GM15510 (cell line): Measurements from ENCODE around the gene CLNK.

Experiments used
- POLR2A ChIP-seq: IDR thresholded peaks from 3 replicates; pipeline ENCODE4 v1.6.1; 2011; ENCODE audit warnings: borderline replicate concordance; ENCODE audit not compliant: insufficient read length; ENCODE audit errors: extremely low read depth

Gene CLNK

DNA sequence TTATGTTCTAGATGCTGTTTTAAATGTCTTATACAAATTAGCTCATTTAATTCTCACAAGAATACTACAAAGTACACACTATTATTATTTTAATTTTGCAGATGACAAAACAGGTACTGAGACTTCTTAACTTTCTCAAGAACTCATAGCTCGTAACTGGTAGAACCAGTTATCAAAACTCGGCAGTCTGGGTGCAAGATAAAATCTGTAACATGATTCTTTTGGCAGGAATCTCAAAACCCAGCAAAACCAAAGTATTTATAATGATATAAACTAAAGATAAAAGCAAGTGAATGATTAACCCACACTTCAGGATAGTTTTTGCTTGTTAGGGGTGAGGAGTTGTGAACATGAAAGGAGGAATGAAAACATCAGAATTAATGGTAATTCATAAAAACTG lies 27.6 kb downstream of the CLNK start:
- no peak for TF ChIP-seq POLR2A

- TF ChIP-seq POLR2A = no peak
Measured at GRCh38 chr4:10656420-10656819, 28.1 kb downstream of the CLNK start.

DNA sequence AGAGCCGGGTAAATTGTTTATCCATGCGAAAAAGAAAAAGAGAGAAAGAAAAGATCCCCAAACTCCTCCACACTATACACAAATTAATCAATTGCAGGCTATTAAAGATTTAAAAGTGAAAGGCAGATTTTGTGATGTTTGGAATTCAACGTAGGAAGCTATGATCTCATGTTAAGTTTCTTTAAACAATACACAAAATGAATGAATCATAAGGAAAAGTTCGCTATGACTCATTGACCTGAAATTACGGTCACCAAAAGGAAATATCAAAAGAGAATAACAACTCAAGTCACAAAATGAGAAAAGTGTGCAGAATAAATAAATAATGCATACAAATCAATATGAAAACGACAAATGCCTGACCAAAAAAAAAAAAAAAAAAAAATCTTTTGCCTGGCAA lies 28.6 kb downstream of the CLNK start:
- no peak for TF ChIP-seq POLR2A

DNA sequence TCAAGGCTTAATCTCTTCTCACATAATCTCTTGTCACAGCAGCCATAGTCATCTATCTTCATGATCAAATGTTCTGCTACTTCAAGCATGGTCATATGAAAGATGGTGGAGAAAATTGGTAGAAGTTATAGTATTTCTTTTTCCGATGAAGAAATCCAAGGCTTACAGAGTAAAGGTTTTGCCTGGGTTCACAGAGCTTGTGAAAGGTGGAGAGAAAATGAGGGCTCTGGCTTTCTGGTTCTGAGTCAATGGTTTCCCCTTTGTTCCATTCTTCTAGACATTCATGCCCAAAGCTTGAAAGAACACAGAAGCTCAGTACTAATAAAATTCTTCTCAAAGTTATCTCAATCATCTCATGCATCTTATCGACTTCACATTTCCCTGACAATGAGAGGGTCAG lies 36.1 kb downstream of the CLNK start:
- TF ChIP-seq POLR2A = no peak

DNA sequence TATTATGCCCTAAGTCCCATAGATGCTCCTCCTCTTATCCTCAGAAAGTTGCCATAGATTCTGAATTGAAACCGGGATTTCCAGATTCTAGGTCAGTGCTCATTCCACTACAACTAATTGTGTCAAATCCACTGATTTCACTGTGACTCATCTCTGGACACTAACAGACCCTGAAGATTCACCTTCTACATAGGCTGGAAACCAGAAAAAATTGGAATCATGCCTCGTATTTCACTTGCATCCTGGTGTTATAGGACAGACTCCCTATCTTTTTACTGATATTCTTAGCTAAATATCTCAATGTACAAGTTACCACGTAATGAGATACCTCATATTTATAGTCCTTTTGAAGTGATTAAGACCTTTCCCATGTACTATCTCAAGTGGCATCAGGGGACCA lies 36.7 kb downstream of the CLNK start:
- TF ChIP-seq POLR2A = no peak

GRCh38 chr4:10643600-10644425 lies 40.8 kb downstream of the CLNK start:
- no peak for TF ChIP-seq POLR2A

DNA sequence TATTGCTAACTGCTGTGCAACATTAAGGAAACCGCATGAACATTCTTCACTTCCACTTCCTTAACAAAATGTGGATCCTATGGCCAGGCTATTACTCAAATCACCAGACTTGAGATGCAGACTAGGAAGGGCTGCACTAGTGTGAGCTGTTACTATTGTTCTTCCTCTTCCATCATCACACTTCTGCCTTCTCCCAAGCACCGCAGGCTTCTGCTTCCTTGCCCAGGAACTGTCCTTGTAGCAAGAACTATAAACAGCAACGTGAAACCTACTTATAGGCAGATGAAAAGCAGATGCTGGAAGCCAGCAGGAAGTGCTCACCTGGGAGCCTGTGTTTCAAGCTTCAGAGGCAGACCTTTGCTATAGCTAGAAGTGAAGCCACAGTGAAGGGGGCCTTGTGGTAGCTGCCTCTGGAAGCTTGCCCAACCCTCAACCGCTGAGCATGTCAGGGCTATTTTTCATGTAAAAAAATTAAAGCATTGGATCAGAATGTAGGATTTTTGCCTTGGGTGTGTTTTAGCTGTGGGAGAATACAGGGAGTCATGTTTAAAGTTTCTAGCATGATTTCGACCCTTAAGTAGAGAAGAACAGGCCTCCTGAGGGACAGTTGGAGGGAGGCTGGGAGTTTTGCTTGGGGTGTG lies 43.9 kb downstream of the CLNK start:
- TF ChIP-seq POLR2A = no peak

DNA sequence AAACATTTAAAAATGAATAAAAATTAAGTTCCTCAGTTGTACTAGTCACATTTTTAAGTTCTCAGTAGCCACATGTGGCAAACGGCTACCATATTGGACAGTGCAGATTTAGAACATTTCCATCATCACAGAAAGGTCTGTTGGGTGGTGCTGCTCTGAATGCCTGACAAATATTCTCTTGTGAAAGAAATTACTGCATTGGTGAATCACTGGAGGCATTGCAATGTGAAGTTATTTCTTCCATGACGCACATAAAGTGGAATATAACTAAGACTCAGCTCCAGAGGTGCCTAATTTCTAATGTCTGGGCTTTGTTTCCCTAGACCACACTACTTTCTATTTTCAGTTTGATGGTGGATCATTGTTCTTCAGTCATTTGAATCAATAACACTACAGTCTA lies 44.9 kb downstream of the CLNK start:
- TF ChIP-seq POLR2A = no peak

DNA sequence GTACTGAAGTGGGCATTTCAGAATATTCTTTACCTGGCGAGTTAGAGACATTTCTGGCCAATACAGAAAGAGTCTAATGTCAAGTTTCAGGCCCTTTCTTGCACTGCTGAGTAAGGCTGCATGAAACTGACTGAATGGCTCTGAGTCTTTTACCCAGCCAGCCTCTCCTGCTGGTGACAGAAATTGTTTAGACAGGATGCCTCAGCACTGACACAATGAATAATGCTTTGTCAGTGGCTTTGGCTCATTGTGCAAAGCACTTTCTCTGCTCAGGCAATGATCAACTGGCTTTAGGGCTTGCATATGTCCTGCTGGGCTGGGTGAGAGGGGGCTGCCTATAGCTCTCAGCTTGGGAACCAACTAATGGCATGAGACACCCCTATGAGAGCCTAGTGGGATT lies 45.5 kb downstream of the CLNK start:
- no peak for TF ChIP-seq POLR2A

GRCh38 chr4:10635091-10635490 lies 49.5 kb downstream of the CLNK start:
- TF ChIP-seq POLR2A = no peak

- no peak for TF ChIP-seq POLR2A
Measured at GRCh38 chr4:10629394-10629793, 55.2 kb downstream of the CLNK start.

DNA sequence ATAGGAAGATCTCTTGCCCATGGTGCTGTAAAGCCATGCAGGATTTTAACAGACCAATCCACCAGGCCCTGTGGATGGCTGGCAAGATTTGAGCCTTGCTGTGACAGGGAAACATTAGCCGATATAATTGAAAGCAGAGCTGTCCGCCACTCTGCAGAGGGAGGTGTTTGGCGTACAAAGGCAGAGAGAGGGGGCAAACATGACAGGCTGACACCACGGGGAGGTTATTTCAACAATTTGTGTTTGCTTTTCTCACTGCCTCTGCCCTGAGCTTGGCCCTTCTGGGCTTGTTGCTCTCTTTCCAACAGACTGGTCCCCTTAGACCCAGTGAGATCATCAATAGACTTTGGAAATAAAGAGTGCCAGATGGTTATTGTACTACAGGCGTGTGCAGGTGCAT lies 59.4 kb downstream of the CLNK start:
- no peak for TF ChIP-seq POLR2A

DNA sequence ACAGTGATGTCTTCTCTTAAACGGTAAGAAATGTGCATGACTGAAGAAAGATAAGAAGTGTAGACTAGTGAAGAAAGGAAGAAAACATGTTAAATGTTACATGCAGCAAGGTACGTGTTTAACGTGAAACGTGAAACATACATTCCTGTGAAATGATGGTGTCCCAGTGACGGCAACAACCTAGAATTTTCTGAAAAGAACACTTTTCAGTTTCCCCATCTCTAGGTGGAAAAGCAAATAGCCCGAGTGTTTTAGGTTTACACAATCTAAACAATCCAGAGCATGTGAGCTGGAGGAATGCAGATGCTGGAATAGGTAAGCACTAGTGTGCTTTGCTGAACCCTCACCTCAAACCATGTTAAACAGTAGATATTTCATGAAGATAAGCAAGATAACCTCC lies 60.7 kb downstream of the CLNK start:
- no peak for TF ChIP-seq POLR2A

DNA sequence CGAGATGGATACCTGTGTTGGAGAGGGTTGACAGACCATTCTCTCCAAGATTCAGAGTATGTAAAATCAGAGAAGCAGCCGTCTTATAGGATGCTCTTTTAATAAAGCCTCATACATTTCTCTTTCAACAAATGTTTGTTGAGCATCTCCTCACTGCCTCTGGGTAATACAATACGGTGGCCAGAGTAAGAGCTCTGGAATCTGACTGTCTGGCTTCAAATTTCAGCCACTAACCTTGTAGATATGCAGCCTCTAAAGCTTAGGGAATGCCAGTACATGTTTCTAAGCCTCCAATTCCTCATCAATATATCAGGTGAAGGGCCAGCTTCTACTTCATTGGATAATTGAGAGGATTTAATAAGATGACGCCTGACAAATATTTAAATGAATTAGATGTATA lies 61.3 kb downstream of the CLNK start:
- no peak for TF ChIP-seq POLR2A

DNA sequence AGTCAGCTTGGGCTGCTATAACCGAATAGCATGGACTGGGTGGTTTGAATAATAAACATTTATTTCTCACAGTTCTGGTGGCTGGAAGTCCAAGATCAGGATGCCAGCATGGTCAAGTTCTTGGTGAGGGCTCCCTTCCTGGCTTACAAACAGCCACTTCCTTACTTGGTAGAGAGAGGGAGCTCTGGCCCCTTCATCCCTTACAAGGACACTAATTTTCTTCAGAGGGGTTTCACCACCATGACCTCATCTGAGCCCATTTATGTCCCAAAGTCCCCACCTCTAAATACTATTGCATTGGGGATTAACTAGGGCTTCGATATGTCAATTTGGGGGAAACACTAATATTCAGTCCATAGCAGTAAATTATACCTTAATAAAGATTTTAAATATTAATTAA lies 61.8 kb downstream of the CLNK start:
- TF ChIP-seq POLR2A = no peak

DNA sequence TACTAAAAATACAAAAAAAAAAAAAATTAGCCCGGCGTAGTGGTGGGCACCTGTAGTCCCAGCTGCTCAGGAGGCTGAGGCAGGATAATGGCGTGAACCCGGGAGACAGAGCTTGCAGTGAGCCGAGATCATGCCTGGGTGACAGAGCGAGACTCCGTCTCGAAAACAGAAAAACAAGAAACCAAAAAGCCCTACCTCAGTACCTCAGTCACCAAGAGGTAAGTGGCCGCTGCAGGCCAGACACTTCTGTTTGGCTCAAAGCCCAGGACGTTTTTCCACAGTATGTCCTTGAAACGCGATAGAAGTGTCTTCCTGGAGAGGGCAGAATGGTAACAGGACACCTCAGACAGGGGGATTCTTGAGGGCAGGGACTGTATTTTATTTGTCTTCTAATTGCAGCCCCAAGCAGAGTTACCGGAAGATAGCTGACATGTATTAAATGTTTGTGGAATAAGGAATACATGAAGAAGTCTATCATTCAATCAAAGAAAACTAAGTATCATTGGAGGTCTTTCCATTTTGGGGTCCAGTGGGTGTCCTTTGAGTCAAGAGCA lies 63.6 kb downstream of the CLNK start:
- TF ChIP-seq POLR2A = no peak
